CD4-positive, alpha-beta T cell treated with Interleukin-21 for 1 hour (primary cell): ENCODE data around the gene ELFN1.
A peak's percentile ranks its signal among the peaks of the same experiment; 100 is the strongest.

Experiments used
- DNase-seq: peaks from one replicate; pipeline ENCODE4 v3.0.0-alpha.2; 2020

Gene ELFN1

DNA sequence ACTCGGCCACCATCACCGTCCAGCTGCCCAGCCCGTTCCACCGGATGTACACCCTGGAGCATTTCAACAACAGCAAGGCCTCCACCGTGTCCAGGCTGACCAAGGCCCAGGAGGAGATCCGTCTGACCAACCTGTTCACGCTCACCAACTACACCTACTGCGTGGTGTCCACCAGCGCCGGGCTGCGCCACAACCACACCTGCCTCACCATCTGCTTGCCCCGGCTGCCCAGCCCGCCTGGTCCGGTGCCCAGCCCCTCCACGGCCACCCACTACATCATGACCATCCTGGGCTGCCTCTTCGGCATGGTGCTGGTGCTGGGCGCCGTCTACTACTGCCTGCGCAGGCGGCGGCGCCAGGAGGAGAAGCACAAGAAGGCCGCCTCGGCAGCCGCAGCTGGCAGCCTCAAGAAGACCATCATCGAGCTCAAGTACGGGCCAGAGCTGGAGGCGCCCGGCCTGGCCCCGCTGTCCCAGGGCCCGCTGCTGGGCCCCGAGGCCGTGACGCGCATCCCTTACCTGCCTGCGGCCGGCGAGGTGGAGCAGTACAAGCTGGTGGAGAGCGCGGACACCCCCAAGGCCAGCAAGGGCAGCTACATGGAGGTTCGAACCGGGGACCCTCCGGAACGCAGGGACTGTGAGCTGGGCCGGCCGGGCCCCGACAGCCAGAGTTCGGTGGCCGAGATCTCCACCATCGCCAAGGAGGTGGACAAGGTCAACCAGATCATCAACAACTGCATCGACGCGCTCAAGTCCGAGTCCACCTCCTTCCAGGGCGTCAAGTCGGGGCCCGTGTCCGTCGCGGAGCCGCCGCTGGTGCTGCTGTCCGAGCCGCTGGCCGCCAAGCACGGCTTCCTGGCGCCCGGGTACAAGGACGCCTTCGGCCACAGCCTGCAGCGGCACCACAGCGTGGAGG, 75.8 kb downstream of the ELFN1 start:
- no peak for DNase-seq

DNA sequence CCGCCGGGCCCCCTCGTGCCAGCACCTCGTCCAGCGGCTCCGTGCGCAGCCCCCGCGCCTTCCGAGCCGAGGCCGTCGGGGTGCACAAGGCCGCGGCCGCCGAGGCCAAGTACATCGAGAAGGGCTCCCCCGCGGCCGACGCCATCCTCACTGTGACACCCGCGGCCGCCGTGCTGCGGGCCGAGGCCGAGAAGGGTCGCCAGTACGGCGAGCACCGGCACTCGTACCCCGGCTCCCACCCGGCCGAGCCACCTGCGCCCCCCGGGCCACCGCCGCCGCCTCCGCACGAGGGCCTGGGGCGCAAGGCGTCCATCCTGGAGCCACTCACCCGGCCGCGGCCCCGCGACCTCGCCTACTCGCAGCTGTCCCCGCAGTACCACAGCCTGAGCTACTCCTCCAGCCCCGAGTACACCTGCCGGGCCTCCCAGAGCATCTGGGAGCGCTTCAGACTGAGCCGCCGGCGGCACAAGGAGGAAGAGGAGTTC, 76.5 kb downstream of the ELFN1 start:
- no peak for DNase-seq

DNA sequence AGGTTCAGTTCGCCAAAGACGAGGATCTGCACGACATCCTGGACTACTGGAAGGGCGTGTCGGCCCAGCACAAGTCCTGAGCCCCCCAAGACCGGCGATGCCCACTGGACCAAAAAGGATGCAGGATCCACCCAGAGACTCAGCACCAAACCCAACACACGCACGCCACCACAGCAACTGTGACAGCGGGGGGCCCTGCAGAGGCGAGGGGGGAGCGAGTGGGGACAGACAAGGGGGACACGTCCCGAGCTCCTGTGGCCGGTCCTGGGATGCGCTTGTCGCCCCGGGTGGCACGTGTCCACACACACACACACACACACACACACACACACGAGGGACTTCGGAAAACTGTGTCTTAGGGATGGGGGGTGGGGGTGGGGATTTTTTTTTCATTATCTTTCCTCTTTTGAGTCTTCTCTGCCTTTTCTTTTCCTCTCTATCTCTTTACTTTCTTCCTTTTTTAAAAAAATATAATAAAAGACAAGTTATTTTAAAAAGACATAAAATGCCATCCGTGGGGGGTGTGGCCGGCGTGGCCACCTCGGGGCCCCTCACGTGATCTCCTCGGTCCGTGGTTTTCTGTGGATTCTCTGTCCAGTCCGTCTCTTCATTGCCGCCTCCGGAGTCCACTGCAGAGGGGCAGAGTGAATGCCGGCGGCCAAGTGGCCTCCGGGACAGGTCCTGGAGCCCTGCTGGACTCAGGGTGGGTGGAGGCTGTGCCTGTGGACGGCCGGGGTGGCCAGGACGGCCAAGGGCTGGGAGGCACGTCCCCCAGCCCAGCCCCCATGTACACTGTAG, 77.1 kb downstream of the ELFN1 start:
- no peak for DNase-seq

DNA sequence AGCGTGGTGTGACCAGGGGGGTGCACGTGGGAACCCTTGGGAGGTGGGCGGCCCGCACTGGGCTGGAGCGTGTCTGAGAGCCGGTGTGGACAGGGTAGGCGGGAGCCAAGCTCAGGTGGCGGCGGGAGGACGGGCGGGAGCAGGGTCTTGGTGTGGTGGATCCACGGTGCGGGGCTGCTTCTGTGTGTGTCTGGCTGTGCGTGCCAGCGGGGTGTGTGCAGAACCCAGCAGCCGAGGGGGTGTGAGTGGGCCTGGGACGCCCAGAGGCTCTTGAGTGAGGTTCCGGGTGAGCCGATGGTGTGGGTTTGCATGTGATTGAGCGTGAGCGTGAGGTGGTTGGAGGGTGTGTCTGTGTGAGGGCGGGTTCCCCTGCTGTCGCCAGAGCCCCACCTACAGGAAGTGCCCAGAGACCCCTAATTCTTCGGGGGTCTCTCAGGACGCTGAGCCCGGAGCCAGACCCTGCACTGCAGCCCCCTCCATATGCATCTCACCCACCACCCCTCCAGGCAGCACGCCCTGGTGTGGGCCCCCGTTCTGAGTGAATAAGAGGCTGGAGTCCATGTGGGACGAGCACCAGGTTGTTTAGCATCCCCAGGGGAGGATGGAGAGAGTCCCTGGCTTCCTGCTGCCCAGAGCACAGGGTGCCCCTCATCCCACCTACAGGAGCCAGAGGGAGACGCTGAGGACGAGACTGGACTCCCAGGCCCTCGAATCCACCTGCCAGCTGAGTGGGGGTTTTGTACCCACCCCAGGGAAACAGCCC, 78.2 kb downstream of the ELFN1 start:
- DNase-seq: no peak

DNA sequence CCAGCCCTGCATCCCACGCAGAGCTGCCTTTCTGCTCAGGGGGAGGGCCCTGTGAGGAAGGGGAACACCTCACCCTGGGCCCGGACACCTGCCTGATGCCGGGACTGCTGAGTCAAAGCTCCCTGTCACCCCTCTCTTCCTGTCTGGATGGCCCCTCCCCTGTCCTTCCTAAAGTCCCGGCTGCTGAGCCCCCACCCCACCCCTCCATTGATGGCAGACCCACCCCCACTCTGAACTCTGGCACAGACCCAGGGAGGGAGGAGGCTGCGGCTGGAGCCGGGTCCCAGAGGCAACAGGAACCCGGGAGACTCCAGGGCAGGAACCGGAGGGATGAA, 78.7 kb downstream of the ELFN1 start:
- DNase-seq: no peak

DNA sequence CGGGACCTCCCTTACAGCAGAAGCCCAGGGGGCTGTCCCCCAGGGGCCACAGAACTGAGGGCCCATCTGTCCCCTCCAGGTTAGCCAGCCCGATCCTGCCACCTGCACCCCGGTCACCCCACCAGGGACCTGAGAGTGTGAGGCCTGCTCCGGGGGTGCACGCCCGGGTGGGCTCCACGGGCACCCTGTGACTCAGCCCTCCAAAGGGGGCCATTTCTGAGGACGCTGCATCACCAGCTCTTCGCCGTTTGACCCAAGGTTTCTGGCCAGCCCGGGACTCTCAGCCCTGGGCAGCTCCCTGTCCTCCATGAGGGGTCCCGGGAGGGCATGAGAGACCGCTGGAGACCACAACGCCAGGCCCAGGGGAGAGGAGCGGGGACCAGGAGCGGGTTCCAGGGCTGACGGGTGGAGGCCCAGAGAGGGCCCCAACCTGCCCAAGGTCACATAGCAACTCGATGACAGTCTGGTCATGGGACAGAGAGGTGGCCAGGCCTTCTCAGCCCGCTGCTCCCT, 79.3 kb downstream of the ELFN1 start:
- no peak for DNase-seq

DNA sequence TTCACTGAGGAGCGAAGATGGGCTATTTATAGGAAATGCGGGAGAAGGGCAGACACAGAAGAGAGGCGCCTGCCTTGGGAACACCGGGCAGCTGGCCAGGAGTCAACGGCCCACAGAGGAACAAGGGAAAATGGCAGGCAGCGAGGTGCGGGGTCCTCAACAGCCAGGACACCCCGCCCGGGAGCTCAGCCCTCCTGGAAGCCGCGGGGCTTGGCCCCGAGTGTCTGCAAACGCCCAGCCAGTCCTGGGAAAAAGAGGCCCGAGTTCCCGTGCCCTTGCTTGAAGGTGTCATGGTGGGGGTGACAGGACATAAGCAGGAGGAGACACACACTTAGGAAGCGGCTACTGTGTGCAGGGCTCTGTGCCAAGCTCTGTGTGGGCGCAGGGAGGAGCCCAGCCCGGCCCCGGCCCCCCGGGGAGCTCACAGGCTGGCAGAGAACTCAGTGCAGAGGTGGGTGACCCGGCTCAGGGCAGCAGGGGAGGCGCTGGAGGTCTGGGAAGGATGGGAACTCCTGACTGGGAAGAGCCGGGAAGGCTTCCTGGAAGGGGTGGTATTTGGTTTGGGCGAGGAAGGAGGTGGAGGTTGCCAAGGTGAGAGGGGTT, 79.9 kb downstream of the ELFN1 start:
- no peak for DNase-seq

DNA sequence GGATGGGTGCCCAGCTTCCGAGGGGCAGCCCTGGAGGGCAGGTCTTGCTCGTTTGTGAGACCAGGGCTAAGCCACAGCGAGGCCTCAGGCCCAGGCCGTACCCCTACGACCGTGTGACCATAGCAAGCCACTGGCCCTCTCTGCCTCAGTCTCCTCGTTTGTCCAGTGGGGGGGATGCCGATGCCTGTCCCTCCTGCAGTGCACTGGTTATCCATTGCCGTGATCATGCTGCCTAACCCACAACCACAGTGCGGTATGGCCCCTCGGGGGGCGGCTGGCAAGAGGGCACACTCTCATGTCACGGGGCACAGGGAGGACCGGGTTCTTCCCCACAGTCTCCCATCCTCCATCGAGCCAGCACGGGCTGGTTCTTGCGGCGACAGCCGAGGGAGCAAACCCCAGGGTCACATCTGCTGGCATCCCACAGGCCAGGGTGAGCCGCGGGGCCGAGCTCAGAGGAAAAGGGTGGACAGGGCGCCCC, 80.5 kb downstream of the ELFN1 start:
- DNase-seq: no peak

DNA sequence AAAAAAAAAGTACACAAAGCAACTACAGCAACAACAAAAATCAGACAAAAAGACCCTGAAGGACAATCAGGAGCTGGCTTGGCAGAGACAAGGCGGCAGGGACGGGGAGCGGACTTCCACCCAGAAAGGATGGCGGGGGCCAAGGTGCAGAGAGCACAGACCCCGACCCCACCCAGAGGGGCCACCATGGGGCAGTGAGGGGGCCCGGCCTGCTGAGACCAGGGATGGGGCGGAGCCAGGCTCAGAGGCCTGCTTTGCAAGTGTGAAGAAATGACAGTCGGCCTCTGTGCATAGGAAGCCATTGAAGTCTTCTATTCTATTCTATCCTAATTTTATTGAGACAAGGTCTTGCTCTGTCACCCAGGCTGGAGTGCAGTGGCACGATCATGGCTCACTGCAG, 82.0 kb downstream of the ELFN1 start:
- DNase-seq: no peak

DNA sequence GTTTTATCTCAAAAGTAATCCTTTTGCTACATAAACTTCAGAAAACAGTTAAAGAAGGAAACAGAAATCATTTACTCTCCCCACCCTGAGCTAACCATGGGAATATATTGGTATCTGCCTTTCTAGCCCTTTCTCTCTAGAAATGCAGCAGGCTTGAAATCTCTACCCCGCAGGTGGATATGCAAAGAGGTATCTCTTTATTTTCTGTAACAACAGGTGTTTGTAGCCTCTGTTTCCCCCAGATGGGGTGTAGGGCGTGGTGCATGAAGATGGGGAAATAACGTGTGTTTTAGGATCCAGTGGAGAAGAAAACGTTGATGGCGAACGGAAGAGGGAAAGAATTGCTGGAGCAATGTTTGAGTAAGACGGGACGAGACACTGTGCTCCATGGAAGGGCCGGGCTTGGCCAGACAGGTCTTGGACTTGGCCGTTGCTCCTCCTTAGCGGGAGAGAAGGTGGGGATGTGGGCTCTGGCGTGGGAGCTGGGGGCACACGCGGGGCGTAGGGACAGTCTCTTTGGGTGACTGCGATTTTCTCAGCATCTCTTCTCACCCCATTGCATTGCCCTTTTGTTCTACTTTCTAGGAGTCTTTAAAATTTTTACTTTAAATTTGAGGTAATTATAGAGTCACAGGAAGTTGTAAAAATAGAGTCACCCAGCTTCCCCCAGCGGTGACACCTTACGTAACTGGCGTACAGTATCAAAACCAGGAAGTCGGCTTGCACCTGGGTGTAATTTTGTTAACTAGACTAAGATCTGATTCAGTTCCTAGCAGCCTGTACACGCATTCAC, 82.9 kb downstream of the ELFN1 start:
- DNase-seq: no peak

DNA sequence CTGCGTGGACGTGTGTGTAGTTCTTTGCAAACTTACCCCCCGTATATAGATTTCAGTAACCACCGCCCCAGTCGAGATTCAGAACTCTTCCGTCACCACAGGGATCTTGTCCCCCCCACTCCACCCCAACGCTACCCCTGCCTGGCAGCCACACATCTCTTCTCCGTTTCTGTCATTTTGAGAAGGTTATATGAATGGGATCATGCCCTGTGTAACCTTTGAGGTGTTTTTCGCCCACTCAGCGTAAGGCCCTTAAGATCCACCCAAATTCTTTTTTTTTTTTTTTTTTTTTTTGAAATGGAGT, 83.4 kb downstream of the ELFN1 start:
- DNase-seq: no peak

DNA sequence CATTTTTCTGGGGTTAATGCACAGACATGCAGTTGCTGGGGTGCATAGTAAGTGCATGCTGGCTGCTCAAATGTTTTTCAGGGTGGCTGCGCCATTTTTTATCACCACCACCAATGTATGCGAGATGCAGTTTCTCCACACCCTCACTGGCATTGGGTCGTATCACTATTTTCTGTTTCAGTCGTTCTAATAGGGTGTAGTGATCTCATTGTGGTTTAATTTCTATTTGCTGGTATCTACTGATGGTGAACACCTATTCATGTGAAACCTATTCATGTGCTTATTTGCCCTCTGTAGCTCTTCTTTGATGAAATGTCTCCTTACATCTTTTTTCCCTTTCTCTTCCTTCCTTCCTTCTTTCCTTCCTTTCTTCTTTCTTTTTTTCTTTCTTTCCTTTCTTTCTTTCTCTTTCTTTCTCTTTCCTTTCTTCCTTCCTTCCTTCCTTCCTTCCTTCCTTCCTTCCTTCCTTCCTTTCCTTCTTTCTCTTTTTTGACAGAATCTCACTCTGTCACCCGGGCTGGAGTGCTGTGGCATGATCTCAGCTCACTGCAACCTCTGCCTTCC, 84.3 kb downstream of the ELFN1 start:
- DNase-seq: no peak

DNA sequence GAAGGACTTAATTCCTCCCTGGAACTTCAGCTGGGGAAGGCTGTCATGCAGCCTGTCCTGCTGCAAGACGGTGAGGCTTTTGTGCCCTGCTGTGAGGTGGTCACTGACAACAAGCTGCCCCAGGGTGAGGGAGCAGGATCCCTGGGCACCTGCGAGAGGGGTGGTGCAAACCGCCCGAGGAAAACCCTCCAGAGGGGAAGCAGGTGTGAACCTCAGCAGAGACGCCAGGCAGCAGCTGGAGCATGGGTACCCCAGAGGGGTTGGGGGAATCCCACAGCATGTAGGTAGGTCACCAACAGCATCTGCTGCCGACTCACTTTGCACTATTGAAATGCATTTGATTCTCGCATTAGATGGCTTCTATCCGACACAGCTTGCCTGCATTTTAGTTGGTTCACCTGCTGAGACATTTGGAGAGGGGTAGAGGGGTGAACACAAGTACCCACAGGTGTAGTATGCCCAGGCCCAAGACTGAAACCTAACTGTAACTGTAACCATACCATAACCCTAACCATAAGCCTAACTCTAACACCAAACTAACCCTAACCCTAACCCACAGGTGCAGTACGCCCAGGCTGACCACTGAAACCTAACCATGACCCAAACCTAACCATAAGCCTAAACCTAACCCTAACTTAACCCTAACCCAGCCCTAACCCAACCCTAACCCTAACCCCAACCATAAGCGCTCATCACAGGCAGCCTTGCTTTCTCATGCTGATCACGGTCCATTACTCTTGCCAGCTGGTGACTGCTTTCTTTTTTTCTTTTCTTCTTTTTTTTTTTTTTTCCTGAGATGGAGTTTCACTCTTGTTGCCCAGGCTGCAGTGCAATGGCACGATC, 85.9 kb downstream of the ELFN1 start:
- DNase-seq: no peak

DNA sequence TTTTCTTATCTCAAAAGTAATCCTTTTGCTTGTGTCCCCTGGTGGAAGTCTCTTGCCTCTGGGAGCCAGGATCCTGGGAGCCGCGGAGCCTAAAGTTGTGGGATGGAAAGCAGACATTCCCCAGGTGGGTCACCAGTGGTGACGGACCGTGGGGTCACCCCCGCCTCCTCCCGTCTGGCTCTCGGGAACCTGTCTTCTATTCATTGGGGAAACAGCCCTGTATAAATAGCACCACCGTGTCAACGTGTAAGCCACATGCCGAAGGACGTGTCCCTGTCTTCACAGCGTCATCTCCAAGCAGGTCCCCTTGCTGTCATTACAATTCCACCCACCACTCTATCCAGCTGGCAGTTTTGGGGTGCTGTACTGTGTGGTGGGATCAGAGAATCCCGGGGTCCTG, 87.5 kb downstream of the ELFN1 start:
- no peak for DNase-seq

DNA sequence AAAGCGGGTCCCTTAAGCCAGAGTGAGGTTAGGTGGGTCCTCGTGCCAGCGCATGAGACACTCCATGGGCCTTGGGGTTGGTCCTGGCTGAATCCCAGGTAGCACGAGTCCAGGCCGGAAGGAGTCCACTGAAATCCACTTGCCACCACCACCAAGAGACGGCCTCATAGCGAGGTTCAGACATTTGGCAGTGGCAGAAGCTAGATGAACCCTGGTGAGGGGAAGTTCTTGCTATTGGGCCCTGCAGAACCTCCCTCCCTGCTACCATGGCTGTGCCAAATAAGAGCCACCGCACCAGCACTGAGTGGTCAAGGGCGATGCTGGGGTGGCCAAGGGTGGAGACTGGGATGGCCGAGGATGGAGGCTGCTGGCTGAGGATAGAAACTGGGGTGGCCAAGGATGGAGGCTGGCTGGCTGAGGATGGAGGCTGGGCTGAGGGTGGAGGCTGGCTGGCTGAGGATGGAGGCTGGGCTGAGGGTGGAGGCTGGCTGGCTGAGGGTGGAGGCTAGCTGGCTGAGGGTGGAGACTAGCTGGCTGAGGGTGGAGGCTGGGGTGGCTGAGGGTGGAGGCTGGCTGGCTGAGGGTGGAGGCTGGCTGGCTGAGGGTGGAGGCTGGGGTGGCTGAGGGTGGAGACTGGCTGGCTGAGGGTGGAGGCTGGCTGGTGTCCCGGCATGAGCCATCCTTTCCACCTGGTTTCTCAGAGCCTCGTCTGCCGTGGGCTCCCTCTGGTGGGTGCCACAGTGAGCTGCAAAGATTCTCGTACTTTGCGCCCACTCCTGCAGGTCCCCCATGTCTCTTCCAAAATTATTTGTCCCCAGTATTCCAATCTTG, 88.2 kb downstream of the ELFN1 start:
- peak; percentile 9 for DNase-seq

DNA sequence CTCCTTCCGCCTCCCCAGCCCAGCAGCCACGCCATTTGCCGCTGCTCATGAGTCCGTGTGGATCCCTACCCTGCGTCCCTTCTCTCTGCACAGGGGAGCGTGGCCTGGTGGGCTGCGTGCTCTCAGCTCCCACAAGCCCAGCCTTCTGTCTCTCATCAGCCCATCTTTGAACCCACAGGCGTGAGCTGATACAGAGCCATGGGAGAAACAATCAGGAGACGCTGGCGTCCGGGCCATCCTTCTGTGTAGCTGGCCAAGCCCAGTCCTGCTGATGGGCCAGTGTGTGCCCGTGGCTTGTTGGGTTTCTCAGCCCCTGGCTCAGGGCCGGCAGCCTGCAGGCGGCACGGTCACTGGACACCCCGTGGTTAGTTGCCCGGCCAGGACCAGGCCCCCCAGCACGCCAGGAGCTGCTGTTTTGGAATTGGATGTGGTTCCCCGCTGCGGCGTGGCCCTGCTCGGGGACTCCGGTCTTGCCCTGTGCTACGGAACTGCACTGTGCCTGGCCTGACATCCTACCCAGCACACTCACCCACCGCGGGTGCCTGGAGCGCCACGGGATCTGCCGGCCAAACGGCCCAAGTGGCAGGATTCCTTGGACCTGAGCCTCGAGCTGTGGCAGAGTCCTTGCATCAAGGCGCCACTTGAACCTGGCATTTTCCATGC, 88.9 kb downstream of the ELFN1 start:
- DNase-seq: no peak

DNA sequence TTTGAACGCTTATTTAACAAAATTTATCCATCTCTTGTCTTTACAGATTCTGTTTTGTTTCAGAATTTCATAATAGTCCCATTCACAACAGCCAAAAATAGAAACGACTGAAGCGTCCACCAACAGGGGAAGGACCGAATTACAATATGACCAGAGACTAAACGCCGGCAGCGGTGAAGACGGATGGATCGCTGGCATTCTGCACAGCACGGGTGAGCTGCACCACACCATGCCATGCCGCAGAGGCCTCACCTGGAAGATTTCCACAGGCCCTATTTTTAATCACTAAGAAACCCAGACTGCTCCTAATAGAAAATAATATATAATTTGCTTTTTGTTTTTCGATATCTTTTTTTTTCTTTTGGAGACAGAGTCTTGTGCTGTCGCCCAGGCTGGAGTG, 91.0 kb downstream of the ELFN1 start:
- DNase-seq: no peak

DNA sequence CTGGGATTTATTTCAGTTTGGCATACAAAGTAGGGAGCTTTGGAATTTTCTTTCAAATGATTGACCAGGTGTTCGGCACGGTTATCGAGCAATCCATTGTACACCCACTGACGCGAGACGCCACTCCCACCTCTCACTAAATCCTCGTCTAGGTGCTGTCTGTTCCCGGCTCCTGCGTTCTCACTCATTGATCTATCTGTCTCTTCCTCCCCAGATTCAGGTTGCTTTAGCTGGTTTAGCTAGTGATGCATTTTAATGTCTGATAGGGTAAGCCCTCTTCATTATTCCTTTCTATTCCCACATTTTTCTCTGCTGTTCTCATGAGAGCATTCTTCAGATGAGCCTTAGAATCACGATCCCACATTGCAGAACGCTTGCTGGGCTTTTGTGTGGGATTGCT, 91.7 kb downstream of the ELFN1 start:
- no peak for DNase-seq
